Stimulated activated CD4-positive, alpha-beta T cell treated with anti-CD3 and anti-CD28 coated beads, Interleukin-2, amount 100 ng/mL, for 24 hours (primary cell): ENCODE measurements around the gene NRXN3.
A peak's percentile ranks its signal among the peaks of the same experiment; 100 is the strongest.

ENCODE experiments used
- DNase-seq, 2 donors: peaks; one replicate each; pipeline ENCODE4 v3.0.0-alpha.2; 2020

The NRXN3 gene

GRCh38 chr14:79274641-79275291 is 1104.6 kb downstream of the NRXN3 start:
- DNase-seq: no peak

- no peak for DNase-seq
Observed at GRCh38 chr14:79275292-79275655, 1105.1 kb downstream of the NRXN3 start.

GRCh38 chr14:79278286-79278797 is 1108.2 kb downstream of the NRXN3 start:
- no peak for DNase-seq

- DNase-seq: peak in 1 of 2 donors; percentile 4
Observed at GRCh38 chr14:79278798-79279644, 1108.8 kb downstream of the NRXN3 start.

GRCh38 chr14:79279645-79280597 is 1109.7 kb downstream of the NRXN3 start:
- no peak for DNase-seq

GRCh38 chr14:79281244-79282152 is 1111.3 kb downstream of the NRXN3 start:
- no peak for DNase-seq

- no peak for DNase-seq
Observed at GRCh38 chr14:79284621-79285020, 1114.4 kb downstream of the NRXN3 start.

- DNase-seq: no peak
Observed at GRCh38 chr14:79285263-79285662, 1115.1 kb downstream of the NRXN3 start.

- DNase-seq: no peak
Observed at GRCh38 chr14:79287976-79288375, 1117.8 kb downstream of the NRXN3 start.

GRCh38 chr14:79293482-79294177 is 1123.5 kb downstream of the NRXN3 start:
- DNase-seq: no peak

GRCh38 chr14:79294499-79294898 is 1124.3 kb downstream of the NRXN3 start:
- DNase-seq: no peak

- DNase-seq: no peak
Observed at GRCh38 chr14:79295385-79295784, 1125.2 kb downstream of the NRXN3 start.

- no peak for DNase-seq
Observed at GRCh38 chr14:79298373-79298772, 1128.2 kb downstream of the NRXN3 start.

GRCh38 chr14:79299162-79299561 is 1129.0 kb downstream of the NRXN3 start:
- no peak for DNase-seq

- DNase-seq: no peak
Observed at GRCh38 chr14:79304279-79304678, 1134.1 kb downstream of the NRXN3 start.

- DNase-seq: no peak
Observed at GRCh38 chr14:79306546-79306945, 1136.4 kb downstream of the NRXN3 start.

GRCh38 chr14:79318371-79318770 is 1148.2 kb downstream of the NRXN3 start:
- DNase-seq: no peak

GRCh38 chr14:79320561-79320960 is 1150.4 kb downstream of the NRXN3 start:
- no peak for DNase-seq

GRCh38 chr14:79321070-79321469 is 1150.9 kb downstream of the NRXN3 start:
- DNase-seq: no peak

GRCh38 chr14:79325071-79325470 is 1154.9 kb downstream of the NRXN3 start:
- no peak for DNase-seq

- no peak for DNase-seq
Observed at GRCh38 chr14:79325557-79325956, 1155.4 kb downstream of the NRXN3 start.
